GM18870 (cell line): ENCODE measurements around the gene AKAP8L.

Experiments used
- ATAC-seq: cut with Tn5 transposase; IDR thresholded peaks from one replicate; pipeline ENCODE4 v1.9.1; 2021; ENCODE audit warnings: moderate library complexity; ENCODE audit not compliant: unreplicated experiment

The AKAP8L gene

DNA sequence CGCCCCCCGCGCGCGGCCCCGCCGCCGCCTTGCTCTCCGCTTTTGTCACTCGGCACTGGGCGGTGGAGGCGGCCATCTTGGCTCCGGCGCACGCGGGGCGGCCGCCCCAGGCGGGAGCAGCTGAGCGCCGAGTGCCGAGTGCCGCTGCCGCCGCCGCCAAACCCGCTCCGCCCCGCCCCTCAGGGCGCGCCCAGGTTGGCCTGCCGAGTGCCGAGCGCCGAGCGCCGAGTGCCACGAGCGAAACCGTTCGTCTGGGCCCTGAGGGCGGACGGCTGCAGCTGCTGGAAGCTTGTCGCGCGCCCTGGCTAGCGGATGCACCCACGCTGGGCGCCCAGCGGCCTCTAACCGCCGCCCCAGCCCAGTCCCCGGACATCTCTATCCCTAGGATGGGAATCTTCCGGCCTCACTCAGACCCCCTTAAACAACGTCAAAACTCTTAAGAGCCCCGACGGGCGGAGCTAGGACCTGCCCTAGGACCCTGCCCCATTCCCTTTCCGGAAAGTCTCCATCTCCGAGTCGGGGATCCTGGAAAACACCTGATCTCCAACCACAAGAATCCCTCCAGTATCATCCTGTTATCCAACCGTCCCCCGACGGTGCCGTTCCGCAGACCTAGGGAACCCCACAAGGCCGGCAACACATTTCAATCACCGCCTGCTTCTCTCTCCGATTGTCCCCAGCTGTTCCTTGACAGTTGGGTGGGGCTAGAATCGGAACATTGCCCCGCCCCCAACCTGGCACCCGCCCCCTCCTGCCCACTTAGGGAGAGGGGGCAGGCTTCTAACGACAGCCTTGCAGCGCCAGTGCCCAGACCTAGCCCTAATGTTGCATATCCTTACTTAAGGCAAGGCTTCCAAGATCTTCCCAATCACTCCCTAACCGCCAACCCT lies 14.1 kb upstream of the AKAP8L start:
- ATAC-seq = no peak

DNA sequence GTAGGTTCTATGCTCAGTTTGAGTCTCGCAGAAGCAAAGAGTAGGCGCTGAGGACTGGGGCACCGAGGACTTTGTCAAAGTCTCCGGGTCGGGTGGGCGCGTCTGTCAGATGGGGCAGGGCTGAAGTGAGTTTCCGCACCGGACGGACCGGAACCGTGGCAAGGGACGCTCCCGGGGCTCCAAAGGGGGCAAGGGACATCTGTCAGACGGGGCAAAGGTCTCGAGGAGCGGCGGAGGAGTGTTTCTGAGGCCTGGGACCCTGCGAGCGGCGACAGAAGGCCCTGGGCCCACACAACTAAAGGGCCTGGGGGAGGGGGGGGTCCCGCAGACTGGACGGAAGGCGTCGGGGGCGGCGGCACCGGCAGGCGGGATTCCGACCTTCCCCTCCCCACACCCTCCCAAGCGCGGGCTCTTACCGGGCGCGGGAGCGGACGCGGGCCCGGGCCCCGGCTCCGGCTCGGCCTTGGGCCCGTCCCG lies 13.3 kb upstream of the AKAP8L start:
- no peak for ATAC-seq

DNA sequence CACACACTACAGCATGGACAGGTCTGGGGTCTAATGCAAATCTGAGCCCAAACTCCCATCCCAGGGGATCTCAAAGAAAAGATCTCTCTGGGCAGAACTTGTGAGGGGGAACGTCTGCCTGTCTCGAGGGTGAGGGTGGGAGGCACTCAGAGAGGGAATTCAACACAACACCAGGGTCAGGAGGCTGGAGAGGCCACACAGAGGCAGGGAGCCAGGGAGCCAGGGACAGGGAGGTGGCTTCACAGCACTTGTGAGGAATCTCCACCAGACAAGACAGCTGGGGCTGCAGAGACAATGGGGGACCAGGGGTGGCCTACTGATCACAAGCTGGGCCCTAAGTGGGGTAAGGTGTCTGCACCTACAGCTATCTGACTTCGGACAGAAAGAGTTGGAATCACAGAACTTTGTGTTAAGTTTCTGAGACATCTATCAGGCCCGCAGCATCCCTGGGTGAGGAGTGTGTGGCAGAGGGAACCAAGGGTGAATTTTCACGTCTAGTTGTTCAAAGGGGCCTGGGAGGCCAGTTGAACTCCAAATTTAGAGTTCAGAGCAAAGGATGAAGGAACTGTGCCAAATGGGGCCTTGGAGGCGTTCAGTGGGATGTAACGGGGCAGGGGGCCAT lies 12.7 kb upstream of the AKAP8L start:
- no peak for ATAC-seq

DNA sequence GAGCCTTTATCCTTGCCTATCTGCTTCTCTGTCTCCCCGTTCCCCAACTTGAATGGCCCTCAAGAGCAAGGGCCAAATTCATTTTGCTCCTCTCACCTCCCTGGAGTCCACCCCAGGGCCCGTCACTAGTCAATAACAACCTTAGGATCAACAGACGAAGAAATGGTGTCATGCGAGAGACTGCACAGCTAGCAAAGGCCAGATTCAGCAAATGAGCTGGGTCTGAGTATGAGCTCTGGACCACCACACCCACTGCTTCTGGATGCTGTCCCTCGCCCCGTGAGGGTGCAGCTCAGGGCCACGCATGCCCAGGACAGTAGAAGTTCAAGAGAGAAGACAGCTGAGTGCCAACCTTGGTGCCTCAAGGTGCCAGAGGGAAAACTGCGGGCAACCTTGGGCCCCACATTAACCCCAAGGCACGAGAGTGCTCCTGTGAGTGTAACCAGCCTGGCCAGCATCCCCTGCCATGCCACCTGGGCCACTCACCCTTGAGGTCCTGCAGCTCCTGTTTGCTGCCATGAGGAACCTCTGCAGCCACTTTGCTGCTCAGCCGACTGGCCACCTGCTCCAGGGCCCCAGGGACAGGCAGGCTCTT lies 11.8 kb upstream of the AKAP8L start:
- no peak for ATAC-seq

DNA sequence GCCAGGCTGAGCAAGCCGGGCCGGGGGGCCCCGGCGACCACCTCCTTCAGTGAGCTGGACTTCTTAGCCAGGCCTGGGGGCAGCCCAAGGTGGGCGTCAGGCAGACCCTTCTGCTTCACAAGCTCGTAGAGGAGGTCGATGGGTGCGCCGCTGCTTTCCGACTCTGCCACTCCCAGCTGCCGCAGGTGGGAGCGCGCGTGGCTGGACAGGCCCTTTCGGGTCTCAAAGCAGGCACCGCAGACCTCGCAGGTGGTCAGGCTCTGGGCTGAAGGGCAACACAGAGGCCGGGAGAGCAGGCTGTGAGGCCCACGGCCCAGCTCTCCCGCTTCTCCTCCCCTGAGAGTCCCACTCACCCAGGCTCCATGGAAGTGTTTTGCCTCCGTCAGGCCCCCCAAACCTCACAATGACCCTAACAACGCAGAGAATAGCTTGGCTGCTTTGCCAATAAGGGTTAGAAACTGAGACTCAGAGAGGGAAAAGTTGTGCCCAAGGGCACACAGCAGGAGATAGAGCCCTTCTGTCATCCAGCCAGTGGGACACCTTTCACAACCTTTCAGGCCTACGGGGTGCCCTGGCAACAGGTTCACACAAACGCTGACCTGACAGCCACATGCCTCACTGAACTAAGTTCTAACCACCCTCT lies 11.2 kb upstream of the AKAP8L start:
- ATAC-seq = no peak

DNA sequence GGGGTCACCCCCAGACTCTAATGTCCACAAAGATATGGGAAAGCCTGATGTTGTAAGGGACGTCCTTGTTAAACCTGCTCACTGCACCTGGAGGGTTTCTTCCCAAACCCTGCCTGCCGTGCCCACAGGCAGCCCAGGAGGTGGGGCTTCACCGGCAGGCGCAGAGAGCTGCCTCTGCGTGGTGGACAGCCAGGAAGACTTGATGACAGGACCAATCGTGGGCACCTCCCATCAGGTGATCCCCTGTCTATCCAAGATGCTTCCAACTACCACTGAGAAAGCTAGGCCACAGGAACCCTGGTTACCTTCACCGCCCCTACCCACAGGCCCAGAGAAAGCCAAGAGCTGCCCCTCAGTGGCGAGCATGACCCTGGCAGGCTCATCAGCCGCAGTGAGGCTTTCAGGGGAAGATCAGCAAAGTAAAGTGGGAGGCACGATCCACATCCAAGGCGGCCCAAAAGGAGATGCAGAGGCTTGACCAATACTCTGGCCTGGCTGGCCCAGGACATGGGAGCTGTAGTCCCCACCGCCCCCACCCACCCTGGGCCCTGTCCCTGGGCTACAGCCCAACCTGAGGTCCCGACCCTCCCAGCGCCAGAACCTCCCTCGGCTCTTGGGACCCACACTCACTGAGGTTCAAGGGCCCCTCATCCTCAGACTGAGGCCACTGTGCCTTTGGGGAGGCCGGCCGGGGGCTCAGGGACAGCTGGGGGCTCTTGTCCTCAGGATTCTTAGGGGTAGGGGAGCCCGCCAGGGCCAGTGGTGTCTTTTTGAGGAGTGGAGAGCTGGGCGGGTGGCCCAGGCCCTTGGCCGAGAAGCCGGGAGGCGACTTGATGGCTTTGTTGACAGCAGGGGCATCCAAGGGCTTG lies 10.4 kb upstream of the AKAP8L start:
- no peak for ATAC-seq

DNA sequence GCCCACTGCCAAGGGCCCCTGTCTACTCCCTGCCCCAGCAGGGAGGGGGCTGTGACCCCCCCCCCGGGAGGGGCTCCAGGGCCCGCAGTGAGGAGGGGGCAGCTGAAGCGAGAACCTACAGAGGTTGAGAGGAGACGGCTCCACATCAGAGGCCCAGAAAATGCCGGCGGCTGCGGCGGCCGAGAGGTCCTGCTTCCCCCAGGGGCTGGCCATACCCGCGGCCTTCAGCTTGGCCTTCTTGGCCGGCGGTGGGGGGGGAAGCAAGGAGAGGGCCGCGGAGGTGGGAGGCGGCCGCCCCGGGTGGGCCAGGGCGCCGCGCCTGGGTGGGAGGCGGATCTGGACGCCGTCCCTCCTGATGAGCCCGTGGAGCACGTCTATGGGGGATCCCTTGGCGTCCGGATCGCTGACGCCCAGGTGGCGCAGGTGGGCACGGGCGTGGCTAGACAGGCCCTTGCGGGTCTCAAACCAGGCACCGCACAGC lies 9.2 kb upstream of the AKAP8L start:
- no peak for ATAC-seq

DNA sequence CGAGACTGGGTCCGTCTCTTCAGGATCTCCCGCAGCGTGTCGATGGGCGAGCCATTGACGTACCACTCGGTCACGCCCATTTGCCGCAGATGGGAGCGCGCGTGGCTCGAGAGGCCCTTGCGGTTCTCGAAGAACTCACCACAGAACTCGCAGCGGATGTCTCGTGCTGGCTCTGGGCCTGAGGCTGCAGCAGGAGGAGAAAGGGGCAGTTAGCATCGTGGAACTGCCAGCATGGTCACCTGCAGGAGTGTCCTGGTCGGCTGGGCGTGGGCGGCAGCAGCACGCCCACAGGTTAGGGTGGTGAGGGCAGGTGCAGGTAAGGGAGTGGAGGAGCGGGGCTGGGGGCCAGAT lies 8.5 kb upstream of the AKAP8L start:
- ATAC-seq = no peak

DNA sequence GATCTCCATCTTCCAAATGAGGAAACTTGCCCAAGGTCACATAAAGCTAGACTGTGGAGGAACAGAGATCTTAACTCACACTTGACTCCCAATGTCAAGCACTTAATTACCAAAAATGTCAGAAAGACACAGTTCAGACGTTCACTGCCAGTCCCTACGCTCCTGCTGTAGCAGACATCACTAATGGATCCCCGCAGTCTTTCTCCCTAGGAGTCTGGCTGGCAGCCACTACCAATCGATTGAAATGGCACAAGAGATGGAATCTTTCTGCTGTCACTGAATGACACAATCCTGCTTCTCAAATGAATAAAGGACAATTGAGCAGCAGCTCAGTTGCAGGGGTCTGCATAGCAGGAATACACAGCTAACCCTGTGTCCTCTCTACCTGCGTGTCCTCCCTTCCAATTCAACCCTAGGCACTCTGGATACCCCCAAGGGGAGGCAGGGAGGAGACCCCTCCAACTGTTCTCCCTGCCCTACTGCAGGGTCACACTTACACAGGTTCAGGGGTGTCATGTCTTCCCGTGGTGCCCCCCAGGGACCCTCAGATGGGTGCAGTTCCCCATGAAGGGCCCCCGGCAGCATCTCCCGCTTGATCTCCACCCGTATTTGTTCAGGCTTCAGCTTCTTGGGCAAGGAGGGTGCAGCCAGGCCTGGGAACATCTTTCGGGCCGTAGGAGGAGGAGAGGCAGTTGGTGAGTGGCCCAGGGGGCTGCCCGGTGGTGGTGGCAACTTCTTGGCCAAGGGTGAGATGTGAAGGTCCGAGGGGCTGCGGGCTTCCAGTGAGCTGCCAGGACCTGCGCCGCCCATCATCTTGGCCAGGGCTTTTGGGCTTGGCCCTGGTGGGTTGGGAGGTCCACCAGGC lies 7.9 kb upstream of the AKAP8L start:
- no peak for ATAC-seq

DNA sequence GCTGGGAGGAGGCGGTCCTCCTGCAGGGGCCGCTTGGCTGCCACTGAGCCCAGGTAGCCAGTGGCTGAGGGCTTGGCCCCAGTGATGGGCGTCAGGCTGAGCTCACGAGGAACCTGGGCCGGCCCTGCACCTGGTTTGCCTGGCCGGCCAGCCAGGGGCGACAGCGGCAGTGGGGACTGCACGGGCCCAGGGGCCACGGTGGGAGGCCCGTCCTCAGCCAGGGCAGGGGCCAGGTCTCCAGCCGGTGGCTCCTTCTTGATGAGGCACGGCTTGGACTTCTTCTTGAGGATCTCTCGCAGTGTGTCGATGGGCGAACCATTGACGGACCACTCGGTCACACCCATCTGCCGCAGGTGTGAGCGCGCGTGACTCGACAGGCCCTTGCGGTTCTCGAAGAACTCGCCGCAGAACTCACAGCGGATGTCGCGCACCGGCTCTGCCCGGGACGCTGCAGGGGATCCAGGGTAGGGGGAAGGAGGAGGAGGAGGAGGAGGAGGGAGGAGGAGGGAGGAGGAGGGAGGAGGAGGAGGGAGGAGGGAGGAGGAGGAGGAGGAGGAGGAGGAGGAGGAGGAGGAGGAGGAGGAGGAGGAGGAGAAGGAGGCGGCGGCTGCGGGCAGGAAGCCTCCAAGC lies 6.6 kb upstream of the AKAP8L start:
- ATAC-seq = no peak

DNA sequence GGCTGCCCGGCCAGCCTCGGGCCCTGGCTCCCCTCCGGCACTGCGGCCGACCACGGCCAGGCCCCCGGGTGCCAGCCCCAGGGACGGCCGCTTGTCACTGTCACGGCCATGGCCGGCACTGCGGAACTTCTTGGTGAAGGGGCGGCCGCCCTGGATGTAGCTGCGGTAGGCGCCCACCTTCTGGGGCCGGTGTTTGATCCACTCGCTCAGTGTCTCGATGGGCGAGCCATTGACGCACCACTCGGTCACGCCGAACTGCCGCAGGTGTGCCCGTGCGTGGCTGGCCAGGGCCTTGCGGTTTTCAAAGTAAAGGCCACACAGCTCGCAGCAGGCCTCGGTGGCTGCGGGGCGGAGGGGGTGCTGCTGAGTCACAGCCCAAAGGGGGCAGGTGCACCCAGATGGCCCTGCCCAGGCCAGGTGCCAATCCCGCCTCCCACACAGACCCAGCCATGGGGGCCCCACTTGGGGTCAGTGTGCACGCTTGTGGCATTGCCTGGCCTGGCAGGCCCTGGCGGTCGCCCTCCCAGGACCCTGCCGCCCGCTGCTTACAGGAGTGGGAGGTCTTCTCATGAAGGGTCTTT lies 6.0 kb upstream of the AKAP8L start:
- no peak for ATAC-seq

DNA sequence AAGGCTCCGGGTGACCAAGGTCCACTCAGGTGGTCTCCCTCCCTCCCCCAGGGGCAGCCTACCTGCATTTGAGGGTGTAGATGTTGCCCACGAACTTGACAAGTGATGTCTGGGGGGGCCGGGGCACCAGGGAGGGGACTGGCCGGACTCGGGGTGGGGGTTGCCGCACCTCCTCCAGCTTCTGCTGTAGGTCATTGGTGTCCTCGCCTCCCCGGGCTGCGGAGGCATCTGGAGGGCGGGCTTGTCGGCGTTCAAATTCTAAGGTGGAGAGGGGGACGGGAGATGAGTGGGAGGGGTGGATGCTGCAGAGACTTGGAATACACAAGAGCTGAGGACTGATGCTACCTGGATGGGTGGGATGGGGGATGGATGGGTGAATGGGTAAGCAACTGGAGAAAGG lies 5.3 kb upstream of the AKAP8L start:
- no peak for ATAC-seq

DNA sequence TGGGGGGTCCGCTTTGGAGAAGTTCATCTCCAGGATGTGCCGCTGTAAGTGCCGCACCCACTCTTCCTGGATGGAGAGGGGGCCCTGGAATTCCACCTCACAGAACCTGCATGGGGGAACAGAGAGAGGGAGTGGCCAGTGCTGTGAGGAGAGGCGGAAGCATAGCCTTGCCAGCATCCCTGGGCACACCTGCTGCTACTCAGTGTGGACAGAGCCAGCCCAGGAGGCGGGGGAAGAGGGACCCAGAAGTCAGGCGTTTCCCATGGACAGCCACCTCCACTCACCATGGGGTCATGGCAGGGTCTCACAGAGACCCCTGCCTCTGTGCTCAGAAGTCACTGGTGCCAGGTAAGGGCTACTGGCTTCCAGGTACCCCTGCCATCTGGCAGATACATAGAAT lies 4.3 kb upstream of the AKAP8L start:
- no peak for ATAC-seq

DNA sequence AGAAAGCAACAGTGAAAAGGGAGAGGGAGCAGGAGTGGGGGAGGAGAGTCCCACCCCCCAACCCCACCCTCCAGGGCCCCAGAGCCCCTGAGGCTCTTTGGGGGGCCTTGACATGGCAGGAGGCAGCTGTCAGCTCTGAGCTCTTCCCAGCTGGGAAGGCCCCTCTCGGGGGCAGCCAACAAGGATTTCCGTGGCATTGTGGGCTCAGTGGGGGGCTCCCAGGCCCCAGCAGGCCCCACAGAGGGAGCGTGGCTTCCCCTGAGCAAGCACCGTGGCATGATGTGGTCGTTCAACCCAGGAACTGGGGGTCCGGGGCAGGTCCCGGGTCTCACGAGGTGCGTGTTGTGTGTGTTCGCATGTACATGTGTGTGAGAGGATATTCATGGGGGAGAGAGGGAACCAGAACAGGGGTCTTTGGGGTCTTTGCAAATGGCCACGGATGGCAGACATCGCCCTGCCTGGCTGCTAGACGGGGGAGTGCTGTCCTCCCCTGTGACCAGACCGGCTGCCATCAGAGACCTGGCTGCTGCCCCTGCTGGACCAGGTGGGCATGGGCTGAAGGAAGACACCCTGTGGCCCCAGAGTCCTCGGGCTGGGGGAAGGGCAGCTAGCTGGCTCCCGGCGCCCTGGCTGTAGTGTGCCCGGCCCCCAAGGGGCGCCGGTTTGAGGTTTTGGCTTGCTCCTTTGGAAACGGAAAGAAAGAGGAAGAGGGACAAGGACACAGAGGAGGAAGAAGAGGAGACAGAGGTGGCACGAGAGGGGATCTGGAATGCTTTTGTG lies 3.7 kb upstream of the AKAP8L start:
- ATAC-seq = no peak

DNA sequence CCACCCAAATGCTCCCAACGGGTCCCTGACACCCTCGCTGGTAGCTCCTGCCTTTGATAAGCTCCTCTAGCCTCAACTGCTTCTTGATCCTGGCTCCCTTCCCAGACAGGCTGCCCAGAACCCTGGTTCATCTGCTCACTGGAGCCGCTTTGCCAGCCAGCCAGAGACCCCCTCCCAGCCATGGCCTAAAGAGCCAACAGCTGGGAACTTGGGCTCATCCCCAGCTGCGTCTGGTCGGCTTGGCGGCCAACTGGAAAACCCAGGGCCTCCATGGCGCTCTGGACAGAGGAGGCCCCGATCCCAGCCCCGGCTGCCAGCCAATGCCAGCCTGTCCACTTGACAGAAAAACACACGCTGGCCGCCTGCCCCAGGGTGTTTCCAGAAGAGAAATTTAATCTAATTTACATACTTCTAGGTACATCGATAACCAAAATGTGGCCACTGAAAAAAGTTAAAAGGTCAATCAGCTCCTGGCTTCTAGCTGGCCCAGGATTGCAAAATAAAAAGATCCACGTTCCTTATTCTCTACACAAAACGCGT lies 3.0 kb upstream of the AKAP8L start:
- ATAC-seq = no peak

DNA sequence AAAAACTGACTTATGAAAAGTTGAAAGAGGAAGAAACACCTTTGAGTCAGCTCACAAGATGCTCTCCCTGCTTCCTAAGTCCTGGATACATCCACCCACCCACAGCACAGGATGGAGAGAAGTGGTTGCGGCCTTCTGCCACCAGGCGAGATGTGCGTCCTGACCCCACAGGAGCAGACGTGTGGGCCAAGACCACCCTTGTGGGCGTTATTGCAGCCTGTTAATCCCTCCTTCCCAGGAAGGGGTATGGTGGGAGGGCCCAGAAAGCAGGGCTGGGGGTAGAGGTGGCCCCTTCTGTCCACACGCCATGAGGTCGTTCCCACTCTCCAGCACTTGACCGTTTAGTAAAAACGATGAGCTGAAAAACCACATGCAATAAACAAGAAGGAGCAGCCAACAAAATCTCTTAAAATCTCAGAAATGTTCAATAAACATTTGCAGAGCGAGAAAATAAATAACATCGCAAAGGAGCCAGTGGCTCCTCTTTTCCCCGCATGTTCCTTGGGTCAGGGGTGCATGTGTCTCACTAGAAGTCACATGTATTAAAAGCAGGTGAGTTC lies 2.4 kb upstream of the AKAP8L start:
- no peak for ATAC-seq

DNA sequence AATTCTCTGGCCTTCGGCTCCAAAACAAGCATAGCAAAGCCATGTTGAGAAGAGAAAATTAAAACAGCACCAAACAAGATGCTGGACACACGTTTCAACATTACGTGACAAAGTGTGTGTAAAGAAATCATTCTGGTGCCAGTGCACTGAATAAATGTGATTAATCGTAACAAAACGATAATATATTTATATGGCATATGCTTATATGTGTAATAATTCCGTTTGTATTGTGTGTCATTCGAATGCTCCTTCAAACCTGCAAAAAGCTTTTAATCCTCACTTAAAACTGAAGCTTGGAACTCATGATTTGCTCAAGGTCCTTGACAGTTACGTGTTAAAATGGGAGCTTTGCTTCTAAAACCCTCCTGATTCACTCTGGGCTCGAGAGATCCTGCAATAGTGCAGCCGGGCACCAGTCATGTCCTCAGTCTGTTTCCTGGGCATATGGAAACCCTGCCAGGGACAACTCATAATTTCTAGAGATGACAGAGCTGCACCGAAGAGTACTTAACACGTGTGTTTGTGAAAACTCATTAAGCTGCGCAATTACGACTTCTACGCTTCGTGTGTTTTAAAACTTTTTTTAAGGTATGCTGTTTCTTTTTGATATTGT lies 731 bp upstream of the AKAP8L start:
- no peak for ATAC-seq
